Placental pericyte (primary cell): ENCODE data around the gene ALDH6A1. TPM values are rescaled to one million over a fixed set of nuclear protein-coding genes. Genes with fewer than 3 reads are reported as not detected.

Experiments used
- total RNA-seq: library from RNA; depleted of rRNA; stranded (reverse); fragments of >200 nt; gene quantifications from 2 replicates; pipeline ENCODE4 v1.2.3, GENCODE V29; 2012

The ALDH6A1 gene
- total RNA-seq, result 12.7 and 92.1 TPM in 2 replicates

DNA sequence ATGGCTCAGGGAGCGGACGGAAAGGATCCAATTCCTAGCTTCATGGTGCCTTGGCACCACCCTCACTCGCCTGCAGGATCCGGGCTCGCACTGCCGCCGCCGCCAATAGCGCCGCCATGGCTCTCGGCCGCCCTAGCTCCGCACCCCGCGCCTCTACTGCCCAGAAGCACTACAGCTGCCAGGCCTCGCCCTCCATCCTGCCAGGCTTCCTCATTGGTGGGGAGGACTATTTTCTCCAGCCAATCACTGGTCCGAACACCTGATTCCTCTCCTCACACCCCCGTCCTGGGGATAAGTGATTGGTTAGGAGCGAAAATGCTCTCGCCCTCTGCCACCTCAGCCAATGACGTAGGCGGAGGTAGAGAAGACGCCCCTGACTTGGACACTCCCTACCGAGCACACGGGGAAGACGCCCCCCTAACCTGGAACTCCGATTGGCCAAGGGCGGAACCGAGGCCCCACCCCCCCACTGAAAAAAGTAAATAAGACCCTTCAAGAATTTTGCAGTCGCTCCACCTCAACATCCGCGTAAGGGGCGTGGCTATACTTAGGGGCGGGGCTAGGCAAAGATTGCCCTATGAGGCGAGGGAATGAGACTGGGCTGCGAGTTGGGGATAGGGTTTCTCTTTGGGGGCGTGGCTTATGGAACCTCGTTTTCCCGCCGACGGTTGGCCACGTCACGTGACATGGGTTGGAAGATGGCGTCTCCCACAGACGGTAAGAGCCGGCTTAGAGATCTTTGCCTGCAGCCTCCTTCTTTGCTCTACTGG lies at the start of gene ALDH6A1, which contains the start of gene LIN52:
Gene ALDH6A1, minus strand, starts transcription at position 177 of the 770 bp plus-strand sequence. Its CDS starts 59 bp downstream, at position 118.
Gene LIN52, plus strand, starts transcription at position 680 of the 770 bp plus-strand sequence. Its CDS starts 19 bp downstream, at position 699.

GRCh38 chr14:74018586-74019407 lies 65.5 kb downstream of the ALDH6A1 start, which contains the start of the genes BBOF1 and ENTPD5:
TSS of gene BBOF1 (plus strand) at chr14:74019349. CDS start at chr14:74019479, 130 bp downstream.
TSS of gene ENTPD5 (minus strand) at chr14:74019288. CDS start at chr14:73988102, 31,186 bp downstream.

Other genes with a start within 250 kb of the ALDH6A1 start
- gene PTGR2, start 232.6 kb downstream of the ALDH6A1 start, total RNA-seq, result 3.1 and 4.3 TPM in 2 replicates
- gene ZNF410, start 197.6 kb downstream of the ALDH6A1 start, total RNA-seq, result 83.4 and 86.3 TPM in 2 replicates
- gene FAM161B, start 134.4 kb downstream of the ALDH6A1 start, total RNA-seq, result 3.3 and 3.7 TPM in 2 replicates
- gene COQ6, start 134.2 kb downstream of the ALDH6A1 start, total RNA-seq, result 14.0 and 25.9 TPM in 2 replicates
- 12.7 and 13.5 TPM in 2 replicates for gene ENTPD5, start 65.2 kb downstream of the ALDH6A1 start, total RNA-seq
- 5.9 and 8.5 TPM in 2 replicates for gene BBOF1, start 65.1 kb downstream of the ALDH6A1 start, total RNA-seq
- 11.3 and 13.1 TPM in 2 replicates for gene LIN52, start 503 bp upstream of the ALDH6A1 start, total RNA-seq
- gene VSX2, start 155.0 kb upstream of the ALDH6A1 start, total RNA-seq, result not detected in 2 replicates
- 33.2 and 33.7 TPM in 2 replicates for gene ABCD4, start 218.5 kb upstream of the ALDH6A1 start, total RNA-seq